NCI-H524 treated with DMSO at 0.1 percent for 48 hours (cell line): ENCODE data around the gene KRT36.

Experiments
- DNase-seq: peaks from one replicate; lab custom pipeline; 2025; lab: John Stamatoyannopoulos, UW

Gene KRT36

GRCh38 chr17:41521574-41522261, 32.0 kb upstream of the KRT36 start:
- DNase-seq, result no peak

- DNase-seq, result no peak
These were observed 31.3 kb upstream of the KRT36 start for GRCh38 chr17:41520821-41521521.

- peak; percentile 6 for DNase-seq
These were observed 30.0 kb upstream of the KRT36 start for GRCh38 chr17:41519501-41520224.

GRCh38 chr17:41518789-41519449, 29.2 kb upstream of the KRT36 start, which contains the start of gene KRT15:
KRT15 (minus strand) TSS chr17:41518890; CDS start chr17:41518827, 63 bp downstream.
- no peak for DNase-seq

GRCh38 chr17:41518031-41518430, 28.3 kb upstream of the KRT36 start:
- DNase-seq, result no peak

- no peak for DNase-seq
These were observed 27.1 kb upstream of the KRT36 start for GRCh38 chr17:41516830-41517283.

- DNase-seq, result no peak
These were observed 26.6 kb upstream of the KRT36 start for GRCh38 chr17:41516147-41516829.

GRCh38 chr17:41513168-41513547, 23.4 kb upstream of the KRT36 start:
- no peak for DNase-seq

GRCh38 chr17:41512546-41513167, 22.9 kb upstream of the KRT36 start:
- DNase-seq, result no peak

- DNase-seq, result no peak
These were observed 22.0 kb upstream of the KRT36 start for GRCh38 chr17:41511716-41512115.

GRCh38 chr17:41511116-41511515, 21.4 kb upstream of the KRT36 start:
- DNase-seq, result no peak

- no peak for DNase-seq
These were observed 20.7 kb upstream of the KRT36 start for GRCh38 chr17:41510251-41511065.

GRCh38 chr17:41507315-41507880, 17.7 kb upstream of the KRT36 start:
- DNase-seq, result no peak

GRCh38 chr17:41505809-41506767, 16.4 kb upstream of the KRT36 start:
- DNase-seq, result no peak

- no peak for DNase-seq
These were observed 15.5 kb upstream of the KRT36 start, which contains the start of gene KRT13 for GRCh38 chr17:41505007-41505808. KRT13 (minus strand) TSS chr17:41505612; CDS start chr17:41505550, 62 bp downstream.

- no peak for DNase-seq
These were observed 14.7 kb upstream of the KRT36 start for GRCh38 chr17:41504246-41504977.

- DNase-seq, result no peak
These were observed 13.5 kb upstream of the KRT36 start for GRCh38 chr17:41503202-41503601.
